IgD-negative memory B cell (primary cell): ENCODE measurements around the gene RAB11FIP3. TPM values are rescaled to one million over a fixed set of nuclear protein-coding genes. Genes with fewer than 3 reads are reported as not detected.

Source experiments
- H3K27ac Mint-ChIP-seq, 3 donors: one replicate each; pipeline ENCODE4 v1.8.0; 2020 to 2022; ENCODE audit warnings: mild to moderate bottlenecking in 3 of 3, mixed read lengths in 3 of 3, moderate library complexity in 1 of 3
- H3K27me3 Mint-ChIP-seq: one replicate; pipeline ENCODE4 v1.8.0; 2021; ENCODE audit warnings: mixed read lengths
- H3K36me3 Mint-ChIP-seq: one replicate; pipeline ENCODE4 v1.8.0; 2020; ENCODE audit warnings: mild to moderate bottlenecking, mixed read lengths
- H3K4me1 Mint-ChIP-seq, 3 donors: one replicate each; pipeline ENCODE4 v1.8.0; 2020 to 2022; ENCODE audit warnings: mixed read lengths in 3 of 3, mild to moderate bottlenecking in 1 of 3
- H3K4me3 Mint-ChIP-seq, 4 donors: one replicate each; pipeline ENCODE4 v1.8.0; 2020 to 2022; ENCODE audit warnings: mild to moderate bottlenecking in 4 of 4, mixed read lengths in 4 of 4, moderate library complexity in 3 of 4
- H3K9me3 Mint-ChIP-seq, 3 donors: one replicate each; pipeline ENCODE4 v1.8.0; 2020 to 2021; ENCODE audit warnings: mixed read lengths in 3 of 3, mild to moderate bottlenecking in 1 of 3
- polyA plus RNA-seq: library from polyadenylated mRNA; unstranded; fragments of 300-500 nt; fragmentation: Illumina TruSeq; gene quantifications from one replicate; pipeline ENCODE4 v1.2.3, GENCODE V29; 2021

RAB11FIP3 gene
- polyA plus RNA-seq, 1 donor from 2014 or later = 1.9 TPM

DNA sequence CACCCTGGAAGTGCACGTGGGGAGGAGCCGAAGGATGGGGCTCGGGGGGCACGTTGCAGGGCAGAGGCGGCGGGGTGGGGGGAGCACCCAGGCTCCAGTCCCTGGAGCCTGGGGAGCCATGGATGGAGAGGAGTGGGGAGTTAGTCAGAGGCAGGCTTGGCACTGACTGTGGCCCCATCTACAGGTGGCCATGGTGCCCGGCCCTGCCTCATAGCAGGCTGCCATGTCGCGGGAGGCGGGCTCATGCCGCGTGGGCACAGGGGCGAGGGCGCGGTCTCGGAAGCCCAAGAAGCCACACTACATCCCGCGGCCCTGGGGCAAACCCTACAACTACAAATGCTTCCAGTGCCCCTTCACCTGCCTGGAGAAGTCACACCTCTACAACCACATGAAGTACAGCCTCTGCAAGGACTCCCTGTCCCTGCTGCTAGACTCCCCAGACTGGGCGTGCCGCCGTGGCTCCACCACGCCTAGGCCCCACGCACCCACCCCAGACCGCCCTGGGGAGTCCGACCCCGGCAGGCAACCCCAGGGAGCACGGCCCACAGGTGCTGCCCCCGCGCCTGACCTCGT, 137.7 kb downstream of the RAB11FIP3 start:
- no peaks in the 10 kb centered on the region for H3K9me3 Mint-ChIP-seq
- no peak overlapping the region for H3K27ac Mint-ChIP-seq
- H3K4me1 Mint-ChIP-seq = peaks cover 9 to 10% (median 9%) of the 10 kb centered on the region in 3 donors
- H3K36me3 Mint-ChIP-seq = no peaks in the 10 kb centered on the region
- H3K27me3 Mint-ChIP-seq = peaks cover 16% of the 10 kb centered on the region
- H3K4me3 Mint-ChIP-seq = no peak overlapping the region

DNA sequence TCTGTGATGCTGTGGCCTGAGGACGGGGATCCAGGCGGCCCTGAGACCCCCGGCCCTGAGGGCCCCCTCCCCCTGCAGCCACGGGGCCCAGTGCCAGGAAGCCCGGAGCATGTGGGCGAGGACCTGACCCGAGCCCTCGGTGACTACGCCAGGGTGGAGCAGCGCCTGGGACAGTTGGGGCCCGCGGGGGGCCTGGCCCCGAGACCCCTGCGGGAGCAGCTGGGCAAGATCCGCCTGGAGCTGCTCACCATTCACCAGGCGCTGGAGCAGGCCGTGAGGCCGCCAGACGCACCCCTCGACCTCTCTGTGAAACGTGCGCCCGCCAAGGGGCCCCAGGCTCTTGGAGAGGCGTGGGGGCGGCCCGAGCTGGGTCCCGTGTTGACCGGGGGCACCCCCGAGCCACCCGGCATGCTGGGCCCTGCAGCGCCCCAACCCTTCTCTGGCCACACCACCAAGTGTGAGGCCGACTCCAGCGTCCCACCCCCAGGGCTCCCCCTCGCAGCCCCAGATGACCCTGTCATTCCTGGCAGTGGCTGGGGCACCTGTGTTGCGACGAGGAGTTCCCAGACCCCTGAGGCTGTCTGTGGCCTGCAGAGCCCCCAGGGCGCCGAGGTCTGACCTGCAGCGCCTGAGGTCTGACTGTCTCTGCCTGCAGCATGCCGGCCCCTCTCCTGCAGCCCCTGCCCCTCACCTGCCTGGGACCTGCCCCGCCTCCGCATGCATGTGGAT, 139.4 kb downstream of the RAB11FIP3 start:
- H3K9me3 Mint-ChIP-seq = no peaks in the 10 kb centered on the region
- no peak overlapping the region for H3K27ac Mint-ChIP-seq
- peaks cover 6% of the 10 kb centered on the region for H3K27me3 Mint-ChIP-seq
- H3K4me3 Mint-ChIP-seq = no peak overlapping the region
- peaks cover 8 to 10% (median 9%) of the 10 kb centered on the region in 3 donors for H3K4me1 Mint-ChIP-seq
- no peaks in the 10 kb centered on the region for H3K36me3 Mint-ChIP-seq

DNA sequence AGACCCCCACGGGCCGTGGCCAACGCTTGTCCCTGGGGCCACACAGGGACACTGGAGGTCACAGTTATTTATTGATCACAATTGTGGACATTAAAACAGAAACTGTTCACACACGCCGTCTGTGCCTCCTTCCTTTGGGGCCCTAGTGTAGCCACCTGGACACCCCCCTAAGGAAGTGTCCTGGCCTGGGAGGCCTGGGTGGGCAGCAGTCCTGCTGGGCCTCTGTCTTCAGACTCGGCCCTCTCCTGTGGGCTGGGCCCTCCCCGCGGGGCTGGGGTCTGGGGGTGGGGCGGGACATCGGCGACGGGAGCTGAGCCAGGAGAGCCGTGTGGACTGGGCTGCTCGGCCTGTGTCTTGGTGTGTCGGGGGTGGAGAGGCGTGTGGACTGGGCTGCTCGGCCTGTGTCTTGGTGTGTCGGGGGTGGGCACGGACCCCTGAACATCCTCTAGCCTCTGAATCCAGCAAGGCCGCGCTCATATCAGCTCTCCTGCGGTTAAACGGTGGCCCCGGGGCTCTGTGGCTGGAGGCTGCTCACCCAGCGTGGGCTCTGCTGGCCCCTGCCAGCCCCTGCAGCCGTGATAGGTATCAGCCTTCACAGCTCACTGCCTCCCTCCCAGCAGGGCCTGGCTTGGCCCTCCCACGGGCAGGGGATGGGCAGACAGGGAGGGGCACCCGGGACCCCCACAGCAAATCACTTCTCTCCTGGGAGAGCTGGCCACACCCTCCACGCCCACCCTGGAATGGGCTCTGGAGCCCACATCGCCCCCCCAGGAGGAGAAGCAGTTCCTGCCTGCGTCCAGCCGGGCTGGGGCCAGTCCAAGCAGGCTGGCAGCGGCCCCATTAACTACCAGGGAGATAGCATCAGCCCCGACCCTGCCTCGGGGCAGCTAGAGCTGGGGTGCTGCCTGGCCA, 140.2 kb downstream of the RAB11FIP3 start:
- peaks cover 9 to 10% (median 10%) of the 10 kb centered on the region in 3 donors for H3K4me1 Mint-ChIP-seq
- no peaks in the 10 kb centered on the region for H3K36me3 Mint-ChIP-seq
- peaks cover 6% of the 10 kb centered on the region for H3K27me3 Mint-ChIP-seq
- no peak overlapping the region for H3K27ac Mint-ChIP-seq
- no peaks in the 10 kb centered on the region for H3K9me3 Mint-ChIP-seq
- no peak overlapping the region for H3K4me3 Mint-ChIP-seq

DNA sequence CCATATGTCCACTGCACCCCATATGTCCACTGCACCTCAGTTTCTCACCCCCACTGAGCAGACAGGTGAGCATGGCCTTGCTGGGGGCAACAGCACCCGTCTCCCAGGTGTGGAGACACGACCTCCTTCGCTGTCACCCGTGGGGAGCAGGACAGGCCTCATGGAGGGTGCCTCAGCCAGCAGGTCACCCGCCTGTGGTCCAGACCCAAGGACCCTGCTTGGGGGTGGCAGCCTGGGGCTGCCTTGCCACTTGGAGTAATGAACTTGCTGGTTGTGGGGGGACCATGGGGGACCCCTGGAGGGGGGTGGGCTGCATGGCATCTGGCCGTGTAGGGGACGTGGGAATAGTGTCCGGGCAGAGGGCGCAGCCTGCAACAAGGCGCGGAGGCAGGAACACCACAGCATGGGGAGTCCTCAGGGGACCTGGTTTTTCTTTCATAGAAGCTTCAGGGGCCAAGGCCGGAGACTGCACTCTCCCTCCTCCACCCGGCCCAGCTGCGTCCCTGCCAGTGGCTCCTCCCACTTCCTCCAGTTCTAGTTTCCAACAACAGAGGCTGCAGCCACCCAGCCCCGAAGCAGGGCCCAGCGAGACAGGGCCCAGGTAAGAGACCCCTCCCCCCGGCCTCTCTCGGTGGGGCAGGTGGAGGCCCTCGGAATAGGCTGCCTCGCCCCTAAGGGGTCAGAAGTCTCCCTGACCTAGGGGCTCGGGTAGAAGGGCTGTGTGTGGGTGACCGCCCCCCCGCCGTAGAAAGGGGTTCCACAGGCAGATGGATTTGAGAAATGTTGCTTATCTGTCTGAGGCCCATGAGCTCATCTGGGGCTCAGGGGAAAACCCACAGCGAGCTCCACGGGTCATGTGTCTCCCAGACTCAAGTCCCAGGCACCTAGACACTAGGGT, 141.3 kb downstream of the RAB11FIP3 start, which contains the start of gene NHLRC4:
TSS of gene NHLRC4 (plus strand) at position 531 of the 898 bp plus-strand sequence. CDS start 1,043 bp downstream, outside the sequence.
- no peaks in the 10 kb centered on the region for H3K36me3 Mint-ChIP-seq
- peaks cover 14 to 19% (median 17%) of the 10 kb centered on the region in 3 donors for H3K4me1 Mint-ChIP-seq
- H3K27me3 Mint-ChIP-seq = peaks cover 6% of the 10 kb centered on the region
- no peaks in the 10 kb centered on the region for H3K9me3 Mint-ChIP-seq
- H3K27ac Mint-ChIP-seq = peak within 1 kb of the TSS; percentile 59 to 92 (median 69)
- peak within 1 kb of the TSS; percentile 72 to 92 (median 92) for H3K4me3 Mint-ChIP-seq

DNA sequence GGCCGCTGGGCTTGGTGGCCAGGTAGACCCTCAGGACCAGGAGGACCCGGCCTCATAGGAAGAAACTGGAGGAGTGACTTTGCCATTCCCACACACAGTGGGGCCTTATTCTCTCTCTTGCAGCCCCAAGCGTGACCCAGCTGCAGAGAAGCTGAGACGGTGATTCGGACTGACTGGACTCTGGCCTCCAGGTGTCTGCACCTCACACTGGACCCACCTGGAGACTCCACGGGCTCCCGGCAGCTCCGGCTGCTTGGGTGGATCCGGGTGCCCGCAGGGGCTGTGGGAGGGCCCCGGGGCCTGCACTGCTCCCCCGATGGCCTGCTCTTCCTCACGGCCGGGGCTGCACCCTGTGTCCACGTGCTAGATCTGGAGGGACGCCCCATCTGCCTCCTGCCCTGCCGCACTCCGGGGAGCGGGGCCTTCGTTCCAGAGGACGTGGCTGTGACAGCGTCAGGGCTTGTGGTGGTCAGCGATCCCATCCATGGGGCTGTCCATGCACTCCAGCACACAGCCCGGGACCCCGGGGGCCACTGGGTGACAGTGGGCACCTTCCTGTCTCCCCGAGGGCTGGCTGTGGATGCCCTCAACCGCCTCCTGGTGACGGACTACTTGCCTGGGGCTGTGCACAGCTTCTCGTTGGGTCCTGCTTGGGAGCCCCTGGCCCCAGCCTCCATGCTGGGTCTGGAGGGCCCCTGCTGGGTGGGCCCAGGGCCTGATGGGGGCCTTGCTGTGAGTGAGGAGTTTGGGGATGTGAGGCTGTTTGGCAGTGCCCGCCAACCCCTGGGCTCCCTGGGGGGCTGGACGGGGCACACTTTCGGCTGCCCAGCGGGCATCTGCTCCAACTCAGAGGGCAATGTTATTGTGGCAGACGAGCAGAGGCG, 142.2 kb downstream of the RAB11FIP3 start:
- H3K4me1 Mint-ChIP-seq = peaks cover 15 to 21% (median 19%) of the 10 kb centered on the region in 3 donors
- H3K9me3 Mint-ChIP-seq = no peaks in the 10 kb centered on the region
- H3K27me3 Mint-ChIP-seq = peaks cover 3% of the 10 kb centered on the region
- peak overlapping the region; percentile 72 to 92 (median 92) for H3K4me3 Mint-ChIP-seq
- no peaks in the 10 kb centered on the region for H3K36me3 Mint-ChIP-seq
- H3K27ac Mint-ChIP-seq = peak overlapping the region; percentile 59 to 92 (median 69)

DNA sequence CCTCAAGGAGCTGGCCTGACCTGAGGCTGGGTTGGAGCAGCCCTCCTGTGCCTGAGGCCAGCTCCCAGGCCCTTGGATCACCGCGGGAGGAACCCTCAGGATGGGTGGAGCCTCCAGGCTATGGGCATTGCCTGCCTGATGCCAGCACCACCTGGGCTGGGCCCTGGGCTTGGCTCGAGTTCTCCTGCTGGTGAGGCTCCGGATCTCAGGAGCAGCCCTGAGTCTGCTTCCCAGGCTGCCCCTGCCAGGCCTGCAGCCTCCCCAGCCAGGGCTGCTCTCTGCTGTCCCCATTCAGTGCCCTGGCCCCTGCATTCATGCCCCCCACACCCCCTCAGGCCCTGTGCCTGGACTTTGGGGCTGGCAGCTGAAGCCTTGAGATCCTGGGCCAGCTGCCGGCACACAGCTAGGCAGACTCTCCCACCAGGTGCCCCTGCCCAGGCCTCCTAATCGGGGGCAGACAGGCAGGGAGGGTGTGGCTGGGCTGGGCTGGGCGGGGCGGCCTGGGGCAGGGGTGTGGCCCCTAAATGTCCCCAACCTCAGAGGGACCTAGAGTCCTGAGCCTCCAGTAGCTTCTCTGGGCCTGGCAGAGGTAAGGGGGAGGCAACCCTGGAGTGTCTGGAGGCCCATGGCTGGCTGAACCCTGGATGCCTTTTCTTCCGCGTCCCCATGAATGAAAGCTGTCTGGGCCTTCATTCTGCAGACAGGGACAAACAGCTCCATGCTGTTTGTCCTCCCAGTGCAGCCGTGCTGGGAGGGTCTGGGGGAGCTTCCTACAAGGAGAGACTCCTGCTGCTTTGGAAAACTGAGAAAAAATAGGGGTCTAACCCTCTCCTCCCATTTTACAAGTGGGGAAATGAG, 143.2 kb downstream of the RAB11FIP3 start:
- Mint-ChIP-seq H3K9me3 (no peaks in the 10 kb centered on the region), H3K4me3 (peak overlapping the region; percentile 82 to 91 (median 84)), H3K27ac (peak overlapping the region; percentile 78 to 99 (median 93)), H3K36me3 (no peaks in the 10 kb centered on the region), H3K27me3 (no peaks in the 10 kb centered on the region), H3K4me1 (peaks cover 15 to 21% (median 19%) of the 10 kb centered on the region in 3 donors)

DNA sequence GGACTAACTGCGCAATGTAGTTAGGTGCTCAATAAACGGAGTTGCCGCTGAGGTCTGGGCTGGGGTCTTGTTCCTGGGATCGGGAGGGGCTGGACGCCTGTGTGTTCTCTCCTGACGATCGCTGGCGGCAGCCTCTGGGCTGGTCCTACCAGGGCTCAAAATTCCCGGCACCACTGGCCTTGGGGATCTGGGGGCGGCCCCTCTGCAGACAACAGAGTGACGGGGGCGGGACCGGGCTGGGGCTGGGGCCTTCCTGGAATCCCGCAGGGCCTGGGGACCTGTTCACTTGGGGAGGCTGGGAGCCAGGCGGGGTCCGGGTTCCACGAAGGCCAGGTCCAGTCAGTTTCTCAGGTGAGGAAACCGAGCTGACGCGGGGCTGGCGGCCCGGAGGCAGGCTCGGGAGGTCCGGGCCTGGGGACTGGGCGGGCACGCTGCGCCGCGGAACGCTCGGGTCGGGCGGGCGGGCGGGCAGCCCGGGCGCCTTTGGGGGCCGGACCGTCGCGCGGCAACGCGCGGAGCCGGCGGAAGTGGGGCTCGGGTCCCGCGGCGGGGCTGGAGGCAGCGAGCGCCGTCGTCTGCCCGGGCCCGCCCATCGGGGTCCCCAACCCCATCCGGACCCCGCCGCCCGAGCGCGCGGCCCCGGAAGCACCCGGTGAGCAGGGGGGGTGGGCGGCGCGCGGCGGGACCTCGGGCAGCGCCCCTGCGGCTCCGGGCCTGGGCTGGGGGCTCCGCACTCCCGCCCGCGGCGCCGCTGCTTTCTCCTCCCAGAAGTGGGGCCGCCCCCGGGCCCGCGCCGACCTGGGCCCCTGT, 144.2 kb downstream of the RAB11FIP3 start, which contains the start of gene PIGQ:
TSS of gene PIGQ (plus strand) at position 524 of the 810 bp plus-strand sequence. CDS start 4,107 bp downstream, outside the sequence.
- Mint-ChIP-seq H3K4me3 (peak within 1 kb of the TSS; percentile 83 to 91 (median 88)), H3K4me1 (peaks cover 15 to 21% (median 19%) of the 10 kb centered on the region in 3 donors), H3K27ac (peak within 1 kb of the TSS; percentile 84 to 99 (median 93)), H3K9me3 (no peaks in the 10 kb centered on the region), H3K27me3 (no peaks in the 10 kb centered on the region), H3K36me3 (no peaks in the 10 kb centered on the region)

Other genes starting within 250 kb of the RAB11FIP3 start
- gene HBA1, start 249.0 kb upstream of the RAB11FIP3 start, polyA plus RNA-seq = 12.1 TPM
- gene HBQ1, start 245.2 kb upstream of the RAB11FIP3 start, polyA plus RNA-seq = not detected
- gene LUC7L, start 196.2 kb upstream of the RAB11FIP3 start, polyA plus RNA-seq = 17.6 TPM
- 31.5 TPM for gene FAM234A, start 190.8 kb upstream of the RAB11FIP3 start, polyA plus RNA-seq
- gene RGS11, start 149.7 kb upstream of the RAB11FIP3 start, polyA plus RNA-seq = not detected
- gene ARHGDIG, start 145.1 kb upstream of the RAB11FIP3 start, polyA plus RNA-seq = not detected
- not detected for gene PDIA2, start 142.5 kb upstream of the RAB11FIP3 start, polyA plus RNA-seq
- 1.6 TPM for gene AXIN1, start 72.9 kb upstream of the RAB11FIP3 start, polyA plus RNA-seq
- gene MRPL28, start 55.1 kb upstream of the RAB11FIP3 start, polyA plus RNA-seq = 69.8 TPM
- gene PGAP6, start 43.7 kb upstream of the RAB11FIP3 start, polyA plus RNA-seq = 7.3 TPM
- 106 TPM for gene NME4, start 28.4 kb upstream of the RAB11FIP3 start, polyA plus RNA-seq
- 7.2 TPM for gene DECR2, start 23.8 kb upstream of the RAB11FIP3 start, polyA plus RNA-seq
- 9.1 TPM for gene CAPN15, start 102.1 kb downstream of the RAB11FIP3 start, polyA plus RNA-seq
- gene PRR35, start 134.7 kb downstream of the RAB11FIP3 start, polyA plus RNA-seq = not detected
- 4.5 TPM for gene NHLRC4, start 141.4 kb downstream of the RAB11FIP3 start, polyA plus RNA-seq
- 18.9 TPM for gene PIGQ, start 144.3 kb downstream of the RAB11FIP3 start, polyA plus RNA-seq
- 14.7 TPM for gene RAB40C, start 164.4 kb downstream of the RAB11FIP3 start, polyA plus RNA-seq
- gene WFIKKN1, start 205.3 kb downstream of the RAB11FIP3 start, polyA plus RNA-seq = not detected
- gene METTL26, start 210.7 kb downstream of the RAB11FIP3 start, polyA plus RNA-seq = 81.0 TPM
- 52.8 TPM for gene MCRIP2, start 216.2 kb downstream of the RAB11FIP3 start, polyA plus RNA-seq
- gene WDR90, start 223.7 kb downstream of the RAB11FIP3 start, polyA plus RNA-seq = 0.54 TPM
- 42.7 TPM for gene RHOT2, start 242.5 kb downstream of the RAB11FIP3 start, polyA plus RNA-seq